Lower leg skin (tissue), 3 donors: ENCODE data around the gene TAS1R2.

Experiments
- CTCF ChIP-seq, 3 donors: fragments of 450-650 bp; IDR thresholded peaks; one replicate each; pipeline ENCODE4 v1.5.1; 2016; ENCODE audit warnings: antibody characterized with exemption in 3 of 3, mild to moderate bottlenecking in 3 of 3, moderate library complexity in 2 of 3
- POLR2A ChIP-seq, 2 donors: fragments of 450-650 bp; IDR thresholded peaks; one replicate each; pipeline ENCODE4 v1.6.1; 2016 to 2017; ENCODE audit warnings: antibody characterized with exemption in 2 of 2, mild to moderate bottlenecking in 1 of 2, moderate library complexity in 1 of 2

GRCh38 chr1:18794561-18794960, 64.9 kb downstream of the TAS1R2 start:
- no peak for TF ChIP-seq CTCF (IDR thresholded peaks at IDR 0.05)
- no peak for TF ChIP-seq POLR2A (IDR thresholded peaks at IDR 0.05)
